PC-9 (cell line): ENCODE results near the gene DIP2C.

Experiments used
- EZH2 ChIP-seq: fragments of 200-600 bp; sonication (generic); IDR thresholded peaks from 2 replicates; pipeline ENCODE4 v1.8.0; 2017; ENCODE audit warnings: antibody characterized with exemption, low read depth
- TF ChIP-seq, protein P1 (sequence below): fragments of 200-600 bp; sonication (generic); conservative IDR thresholded peaks from 2 replicates; pipeline ENCODE4 v1.6.1; 2017; ENCODE audit warnings: mixed run types, antibody characterized with exemption, mild to moderate bottlenecking, moderate library complexity

GRCh38 chr10:697097-697875 lies 7.8 kb upstream of the DIP2C start:
- TF ChIP-seq, protein P1, sequence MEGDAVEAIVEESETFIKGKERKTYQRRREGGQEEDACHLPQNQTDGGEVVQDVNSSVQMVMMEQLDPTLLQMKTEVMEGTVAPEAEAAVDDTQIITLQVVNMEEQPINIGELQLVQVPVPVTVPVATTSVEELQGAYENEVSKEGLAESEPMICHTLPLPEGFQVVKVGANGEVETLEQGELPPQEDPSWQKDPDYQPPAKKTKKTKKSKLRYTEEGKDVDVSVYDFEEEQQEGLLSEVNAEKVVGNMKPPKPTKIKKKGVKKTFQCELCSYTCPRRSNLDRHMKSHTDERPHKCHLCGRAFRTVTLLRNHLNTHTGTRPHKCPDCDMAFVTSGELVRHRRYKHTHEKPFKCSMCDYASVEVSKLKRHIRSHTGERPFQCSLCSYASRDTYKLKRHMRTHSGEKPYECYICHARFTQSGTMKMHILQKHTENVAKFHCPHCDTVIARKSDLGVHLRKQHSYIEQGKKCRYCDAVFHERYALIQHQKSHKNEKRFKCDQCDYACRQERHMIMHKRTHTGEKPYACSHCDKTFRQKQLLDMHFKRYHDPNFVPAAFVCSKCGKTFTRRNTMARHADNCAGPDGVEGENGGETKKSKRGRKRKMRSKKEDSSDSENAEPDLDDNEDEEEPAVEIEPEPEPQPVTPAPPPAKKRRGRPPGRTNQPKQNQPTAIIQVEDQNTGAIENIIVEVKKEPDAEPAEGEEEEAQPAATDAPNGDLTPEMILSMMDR, result no peak
- no peak for TF ChIP-seq EZH2
